HEK293 (cell line): ENCODE results near the gene SIGLECL1.

Experiments
- CTCF ChIA-PET: fragments of 350-600 bp; formaldehyde crosslinking; extraction: SDS; loops from one replicate; lab custom pipeline; 2021; ENCODE audit warnings: antibody characterized with exemption; lab: Yijun Ruan, JAX
- POLR2A ChIA-PET: fragments of 300-600 bp; formaldehyde crosslinking; extraction: SDS; loops from one replicate; lab custom pipeline; 2020; ENCODE audit warnings: antibody characterized with exemption, inconsistent platforms; lab: Yijun Ruan, JAX
- H3K27ac ChIP-seq: fragments of 200-500 bp; sonication (Bioruptor generic); 2 replicates; pipeline ENCODE4 v1.5.1; 2014; ENCODE audit warnings: low read depth, low read length, control low read depth, inconsistent platforms; ENCODE audit errors: extremely low read depth
- H3K36me3 ChIP-seq, 2 experiments: fragments of 200-500 bp in 1 of 2; sonication (Bioruptor generic) in 1 of 2; 1 replicate in 1 of 2; 2 replicates in 1 of 2; pipeline ENCODE4 v1.5.1; 2014 to 2017; ENCODE audit warnings: inconsistent platforms in 2 of 2, low read length in 2 of 2; ENCODE audit not compliant: control insufficient read depth in 2 of 2, insufficient read depth in 1 of 2
- H3K4me1 ChIP-seq: fragments of 200-500 bp; sonication (Bioruptor generic); 2 replicates; pipeline ENCODE4 v1.5.1; 2014; ENCODE audit warnings: mild to moderate bottlenecking, low read length, inconsistent platforms; ENCODE audit not compliant: control insufficient read depth, insufficient read depth
- H3K4me3 ChIP-seq: 2 replicates; pipeline ENCODE4 v1.5.1; 2011; ENCODE audit warnings: low read depth, mild to moderate bottlenecking, control low read depth, low read length, moderate library complexity
- H3K9me3 ChIP-seq: fragments of 200-500 bp; sonication (Bioruptor generic); 2 replicates; pipeline ENCODE4 v1.5.1; 2014; ENCODE audit warnings: low read depth, low read length, inconsistent platforms; ENCODE audit not compliant: control insufficient read depth, insufficient read depth
- ATF2 ChIP-seq: fragments of 450-650 bp; formaldehyde crosslinking; IDR thresholded peaks from 2 replicates; pipeline ENCODE4 v1.5.1; 2016; ENCODE audit warnings: missing biosample characterization, missing genetic modification characterization, low read depth
- BCL11B ChIP-seq: fragments of 450-650 bp; formaldehyde crosslinking; IDR thresholded peaks from 2 replicates; pipeline ENCODE4 v1.5.1; 2016; ENCODE audit warnings: low read depth, missing biosample characterization, missing genetic modification characterization
- ELK4 ChIP-seq: IDR thresholded peaks from 2 replicates; pipeline ENCODE4 v1.6.1; 2011; ENCODE audit warnings: mild to moderate bottlenecking, low read depth, low read length, borderline replicate concordance
- GLIS1 ChIP-seq: fragments of 450-650 bp; formaldehyde crosslinking; IDR thresholded peaks from 2 replicates; pipeline ENCODE4 v1.5.1; 2016; ENCODE audit warnings: missing biosample characterization, missing genetic modification characterization
- KLF7 ChIP-seq: fragments of 450-650 bp; formaldehyde crosslinking; IDR thresholded peaks from 2 replicates; pipeline ENCODE4 v1.5.1; 2016; ENCODE audit warnings: missing biosample characterization, missing genetic modification characterization, borderline replicate concordance
- MZF1 ChIP-seq: fragments of 450-650 bp; formaldehyde crosslinking; IDR thresholded peaks from 2 replicates; pipeline ENCODE4 v1.5.1; 2017; ENCODE audit warnings: missing biosample characterization, missing genetic modification characterization, borderline replicate concordance
- SETDB1 ChIP-seq: IDR thresholded peaks from one replicate; pipeline ENCODE4 v1.6.1; 2017; ENCODE audit warnings: mild to moderate bottlenecking, low read length, moderate library complexity, mixed read lengths; ENCODE audit not compliant: insufficient read length
- ZBTB44 ChIP-seq: fragments of 450-650 bp; IDR thresholded peaks from 2 replicates; pipeline ENCODE4 v1.5.1; 2018; ENCODE audit warnings: missing biosample characterization, mild to moderate bottlenecking, missing genetic modification characterization
- ZBTB7A ChIP-seq: fragments of 450-650 bp; formaldehyde crosslinking; IDR thresholded peaks from 2 replicates; pipeline ENCODE4 v1.5.1; 2016; ENCODE audit warnings: low read depth, missing biosample characterization, missing genetic modification characterization
- ZFP41 ChIP-seq: fragments of 450-650 bp; formaldehyde crosslinking; IDR thresholded peaks from 2 replicates; pipeline ENCODE4 v1.5.1; 2016; ENCODE audit warnings: missing biosample characterization, missing genetic modification characterization, borderline replicate concordance
- ZNF146 ChIP-seq: fragments of 450-650 bp; formaldehyde crosslinking; IDR thresholded peaks from 2 replicates; pipeline ENCODE4 v1.5.1; 2016; ENCODE audit warnings: missing biosample characterization, missing genetic modification characterization
- ZNF155 ChIP-seq: fragments of 450-650 bp; formaldehyde crosslinking; IDR thresholded peaks from 2 replicates; pipeline ENCODE4 v1.5.1; 2016; ENCODE audit warnings: missing biosample characterization, missing genetic modification characterization
- ZNF174 ChIP-seq: fragments of 450-650 bp; formaldehyde crosslinking; IDR thresholded peaks from 2 replicates; pipeline ENCODE4 v1.5.0; 2017; ENCODE audit warnings: missing biosample characterization, mild to moderate bottlenecking, missing genetic modification characterization
- ZNF2 ChIP-seq: fragments of 450-650 bp; formaldehyde crosslinking; IDR thresholded peaks from 2 replicates; pipeline ENCODE4 v1.5.1; 2016; ENCODE audit warnings: missing biosample characterization, missing genetic modification characterization
- ZNF202 ChIP-seq: fragments of 450-650 bp; formaldehyde crosslinking; IDR thresholded peaks from 2 replicates; pipeline ENCODE4 v1.5.1; 2016; ENCODE audit warnings: missing biosample characterization, missing genetic modification characterization, borderline replicate concordance
- ZNF223 ChIP-seq: fragments of 450-650 bp; formaldehyde crosslinking; IDR thresholded peaks from 2 replicates; pipeline ENCODE4 v1.5.1; 2016; ENCODE audit warnings: missing biosample characterization, missing genetic modification characterization
- ZNF239 ChIP-seq: fragments of 450-650 bp; formaldehyde crosslinking; IDR thresholded peaks from 2 replicates; pipeline ENCODE4 v1.5.1; 2016; ENCODE audit warnings: missing biosample characterization, missing genetic modification characterization
- ZNF24 ChIP-seq: fragments of 450-650 bp; formaldehyde crosslinking; IDR thresholded peaks from 2 replicates; pipeline ENCODE4 v1.5.1; 2016; ENCODE audit warnings: missing biosample characterization, missing genetic modification characterization
- ZNF501 ChIP-seq: fragments of 450-650 bp; formaldehyde crosslinking; IDR thresholded peaks from 2 replicates; pipeline ENCODE4 v1.5.1; 2016; ENCODE audit warnings: missing biosample characterization, missing genetic modification characterization
- ZNF514 ChIP-seq: fragments of 450-650 bp; formaldehyde crosslinking; IDR thresholded peaks from 2 replicates; pipeline ENCODE4 v1.5.1; 2016; ENCODE audit warnings: missing biosample characterization, missing genetic modification characterization
- ZNF549 ChIP-seq: fragments of 450-650 bp; IDR thresholded peaks from 2 replicates; pipeline ENCODE4 v1.5.1; 2018; ENCODE audit warnings: missing biosample characterization, missing genetic modification characterization, mild to moderate bottlenecking, inconsistent platforms, moderate library complexity
- ZNF571 ChIP-seq: fragments of 450-650 bp; formaldehyde crosslinking; IDR thresholded peaks from 2 replicates; pipeline ENCODE4 v1.5.0; 2017; ENCODE audit warnings: missing biosample characterization, missing genetic modification characterization
- ZNF639 ChIP-seq: fragments of 450-650 bp; formaldehyde crosslinking; IDR thresholded peaks from 2 replicates; pipeline ENCODE4 v1.5.1; 2016; ENCODE audit warnings: missing biosample characterization, missing genetic modification characterization
- ZNF670 ChIP-seq: fragments of 450-650 bp; formaldehyde crosslinking; IDR thresholded peaks from 2 replicates; pipeline ENCODE4 v1.5.1; 2016; ENCODE audit warnings: missing biosample characterization, missing genetic modification characterization, low read depth
- ZNF701 ChIP-seq: fragments of 450-650 bp; formaldehyde crosslinking; IDR thresholded peaks from 2 replicates; pipeline ENCODE4 v1.5.1; 2016; ENCODE audit warnings: missing biosample characterization, missing genetic modification characterization
- ZNF791 ChIP-seq: fragments of 450-650 bp; formaldehyde crosslinking; IDR thresholded peaks from 2 replicates; pipeline ENCODE4 v1.5.1; 2016; ENCODE audit warnings: missing biosample characterization, missing genetic modification characterization
- ZNF843 ChIP-seq: fragments of 450-650 bp; formaldehyde crosslinking; IDR thresholded peaks from 2 replicates; pipeline ENCODE4 v1.5.1; 2016; ENCODE audit warnings: missing biosample characterization, missing genetic modification characterization
- TF ChIP-seq, protein P1 (sequence below): fragments of 450-650 bp; formaldehyde crosslinking; IDR thresholded peaks from 2 replicates; pipeline ENCODE4 v1.5.1; 2017; ENCODE audit warnings: missing biosample characterization, missing genetic modification characterization
- TF ChIP-seq, protein P2 (sequence below): fragments of 450-650 bp; formaldehyde crosslinking; IDR thresholded peaks from 2 replicates; pipeline ENCODE4 v1.5.1; 2017; ENCODE audit warnings: missing biosample characterization, missing genetic modification characterization

Gene SIGLECL1

DNA sequence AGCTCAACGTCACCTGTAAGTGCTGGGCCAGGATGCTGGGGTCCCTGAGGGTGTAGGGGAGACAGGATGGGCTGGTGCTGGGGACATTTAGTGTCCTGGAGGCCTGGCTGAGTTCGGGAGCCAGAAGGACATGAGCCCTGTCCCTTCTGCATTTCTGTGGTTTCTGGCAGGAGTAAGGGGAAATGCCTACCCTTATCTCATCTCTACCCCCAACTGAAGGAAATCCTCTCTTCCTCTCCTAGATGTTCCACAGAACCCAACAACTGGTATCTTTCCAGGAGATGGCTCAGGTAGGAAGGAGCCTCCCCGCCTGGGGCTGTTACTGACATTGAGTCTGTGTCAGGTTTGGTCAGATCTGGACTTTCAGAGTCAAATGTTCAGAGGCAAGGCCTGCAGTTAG lies 24.8 kb upstream of the SIGLECL1 start:
- Histone ChIP-seq H3K27ac (no peak overlapping the region), H3K4me3 (no peak overlapping the region), H3K36me3 (no peaks in the 10 kb centered on the region; a peak in 1 of 3 replicates), H3K4me1 (no peaks in the 10 kb centered on the region), H3K9me3 (no peaks in the 10 kb centered on the region)
- ChIA-PET POLR2A (no interaction called here), CTCF (interaction anchor here (1.3 kb wide), 1 partner anchor 34 kb away, joined by 4 read pairs; no protein-coding TSS in a partner anchor)
- TF ChIP-seq ZNF639 (tag by site-specific recombination) (no peak), ZFP41 (no peak), ZNF670 (no peak), ZNF146 (tag by site-specific recombination) (no peak), KLF7 (tag by site-specific recombination) (no peak), ZNF514 (no peak), ZNF791 (tag by site-specific recombination) (no peak), ZNF501 (tag by site-specific recombination) (no peak), ZNF2 (tag by site-specific recombination) (no peak), ZNF571 (no peak), GLIS1 (no peak), SETDB1 (no peak), MZF1 (no peak), ZNF701 (tag by site-specific recombination) (no peak), BCL11B (tag by site-specific recombination) (no peak), ZNF549 (no peak), ZNF223 (no peak)
- TF ChIP-seq, protein P1, sequence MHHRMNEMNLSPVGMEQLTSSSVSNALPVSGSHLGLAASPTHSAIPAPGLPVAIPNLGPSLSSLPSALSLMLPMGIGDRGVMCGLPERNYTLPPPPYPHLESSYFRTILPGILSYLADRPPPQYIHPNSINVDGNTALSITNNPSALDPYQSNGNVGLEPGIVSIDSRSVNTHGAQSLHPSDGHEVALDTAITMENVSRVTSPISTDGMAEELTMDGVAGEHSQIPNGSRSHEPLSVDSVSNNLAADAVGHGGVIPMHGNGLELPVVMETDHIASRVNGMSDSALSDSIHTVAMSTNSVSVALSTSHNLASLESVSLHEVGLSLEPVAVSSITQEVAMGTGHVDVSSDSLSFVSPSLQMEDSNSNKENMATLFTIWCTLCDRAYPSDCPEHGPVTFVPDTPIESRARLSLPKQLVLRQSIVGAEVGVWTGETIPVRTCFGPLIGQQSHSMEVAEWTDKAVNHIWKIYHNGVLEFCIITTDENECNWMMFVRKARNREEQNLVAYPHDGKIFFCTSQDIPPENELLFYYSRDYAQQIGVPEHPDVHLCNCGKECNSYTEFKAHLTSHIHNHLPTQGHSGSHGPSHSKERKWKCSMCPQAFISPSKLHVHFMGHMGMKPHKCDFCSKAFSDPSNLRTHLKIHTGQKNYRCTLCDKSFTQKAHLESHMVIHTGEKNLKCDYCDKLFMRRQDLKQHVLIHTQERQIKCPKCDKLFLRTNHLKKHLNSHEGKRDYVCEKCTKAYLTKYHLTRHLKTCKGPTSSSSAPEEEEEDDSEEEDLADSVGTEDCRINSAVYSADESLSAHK (tag by site-specific recombination), result no peak
- TF ChIP-seq, all 188 proteins: peak for 0

- no peaks in the 10 kb centered on the region; a peak in 1 of 3 replicates for H3K36me3 ChIP-seq
- H3K4me1 ChIP-seq, result no peaks in the 10 kb centered on the region
- no peak overlapping the region for H3K4me3 ChIP-seq
- CTCF ChIA-PET, result interaction anchor here (0.7 to 1.7 kb wide), 2 partner anchors 31 to 173 kb away, joined by 3 read pairs; no protein-coding TSS in a partner anchor
- POLR2A ChIA-PET, result no interaction called here
- no peaks in the 10 kb centered on the region for H3K9me3 ChIP-seq
- no peak overlapping the region for H3K27ac ChIP-seq
- TF ChIP-seq ZNF202 (tag by site-specific recombination), result no peak
- TF ChIP-seq, protein P2, sequence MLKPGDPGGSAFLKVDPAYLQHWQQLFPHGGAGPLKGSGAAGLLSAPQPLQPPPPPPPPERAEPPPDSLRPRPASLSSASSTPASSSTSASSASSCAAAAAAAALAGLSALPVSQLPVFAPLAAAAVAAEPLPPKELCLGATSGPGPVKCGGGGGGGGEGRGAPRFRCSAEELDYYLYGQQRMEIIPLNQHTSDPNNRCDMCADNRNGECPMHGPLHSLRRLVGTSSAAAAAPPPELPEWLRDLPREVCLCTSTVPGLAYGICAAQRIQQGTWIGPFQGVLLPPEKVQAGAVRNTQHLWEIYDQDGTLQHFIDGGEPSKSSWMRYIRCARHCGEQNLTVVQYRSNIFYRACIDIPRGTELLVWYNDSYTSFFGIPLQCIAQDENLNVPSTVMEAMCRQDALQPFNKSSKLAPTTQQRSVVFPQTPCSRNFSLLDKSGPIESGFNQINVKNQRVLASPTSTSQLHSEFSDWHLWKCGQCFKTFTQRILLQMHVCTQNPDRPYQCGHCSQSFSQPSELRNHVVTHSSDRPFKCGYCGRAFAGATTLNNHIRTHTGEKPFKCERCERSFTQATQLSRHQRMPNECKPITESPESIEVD, result no peak
- no peak for TF ChIP-seq ZNF239 (tag by site-specific recombination)
- no peak for TF ChIP-seq ZNF155 (tag by site-specific recombination)
- TF ChIP-seq ZNF174 (tag by site-specific recombination), result no peak
- no peak for TF ChIP-seq ATF2 (tag by site-specific recombination)
- TF ChIP-seq ZBTB7A, result no peak
- no peak for TF ChIP-seq ELK4
- TF ChIP-seq ZNF843 (tag by site-specific recombination), result no peak
- no peak for TF ChIP-seq ZBTB44 (tag by site-specific recombination)
- no peak for TF ChIP-seq ZNF24 (tag by site-specific recombination)
Observed at GRCh38 chr19:51227326-51227725, 23.6 kb upstream of the SIGLECL1 start.
